Measurements from ENCODE around the gene CSTPP1.

The CSTPP1 gene

DNA sequence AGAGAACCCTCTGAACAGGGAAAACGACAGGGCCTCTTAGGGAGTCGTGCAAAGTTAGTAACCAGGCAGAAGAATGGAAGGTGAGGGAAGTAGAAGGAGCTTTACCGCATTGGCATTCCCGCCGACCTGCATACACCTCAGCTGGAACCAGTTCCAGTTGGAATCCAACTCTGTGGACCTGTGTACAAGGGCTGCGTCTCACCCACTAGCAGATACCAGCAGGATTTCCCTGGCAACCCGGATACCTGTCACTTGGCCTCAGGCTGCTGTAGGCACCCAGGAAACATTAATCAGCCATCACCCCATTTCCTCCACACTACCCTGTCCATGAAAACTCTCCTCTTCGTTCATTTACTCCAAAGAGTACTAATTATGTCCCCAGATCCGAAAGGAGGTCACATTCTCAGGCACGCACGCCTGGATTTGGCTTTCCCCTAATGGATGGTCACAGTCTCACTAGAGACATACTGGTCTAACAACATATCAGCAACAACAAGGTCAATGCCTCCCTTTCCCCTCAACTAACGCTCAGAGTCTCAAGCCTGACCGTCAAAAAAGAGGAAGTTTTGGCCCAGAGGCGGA lies 239.3 kb downstream of the CSTPP1 start:
- no peak for ATAC-seq (replicated peaks; ENCODE audit: extremely low read depth, poor library complexity, severe bottlenecking)
- Mint-ChIP-seq H3K27ac (ENCODE audit: low read depth) (peak overlapping the region; percentile 97), H3K4me3 (peak overlapping the region; percentile 98), H3K9me3 (no peaks in the 10 kb centered on the region), H3K36me3 (ENCODE audit: insufficient read depth) (peaks cover 30% of the 10 kb centered on the region), H3K4me1 (peaks cover 53% of the 10 kb centered on the region), H3K27me3 (no peaks in the 10 kb centered on the region)
- DNase-seq (ENCODE audit: low spot score in 2 of 2): no peak

- DNase-seq (ENCODE audit: low spot score in 2 of 2): peak; percentile 89 to 93
- ATAC-seq (replicated peaks; ENCODE audit: extremely low read depth, poor library complexity, severe bottlenecking): peak; percentile 94
- peaks cover 48% of the 10 kb centered on the region for H3K4me1 Mint-ChIP-seq
These were observed 240.0 kb downstream of the CSTPP1 start, which contains the start of gene ARFGAP2 for GRCh38 chr11:47176328-47177228. ARFGAP2 (minus strand) TSS chr11:47176879; CDS start chr11:47176853, 26 bp downstream.

DNA sequence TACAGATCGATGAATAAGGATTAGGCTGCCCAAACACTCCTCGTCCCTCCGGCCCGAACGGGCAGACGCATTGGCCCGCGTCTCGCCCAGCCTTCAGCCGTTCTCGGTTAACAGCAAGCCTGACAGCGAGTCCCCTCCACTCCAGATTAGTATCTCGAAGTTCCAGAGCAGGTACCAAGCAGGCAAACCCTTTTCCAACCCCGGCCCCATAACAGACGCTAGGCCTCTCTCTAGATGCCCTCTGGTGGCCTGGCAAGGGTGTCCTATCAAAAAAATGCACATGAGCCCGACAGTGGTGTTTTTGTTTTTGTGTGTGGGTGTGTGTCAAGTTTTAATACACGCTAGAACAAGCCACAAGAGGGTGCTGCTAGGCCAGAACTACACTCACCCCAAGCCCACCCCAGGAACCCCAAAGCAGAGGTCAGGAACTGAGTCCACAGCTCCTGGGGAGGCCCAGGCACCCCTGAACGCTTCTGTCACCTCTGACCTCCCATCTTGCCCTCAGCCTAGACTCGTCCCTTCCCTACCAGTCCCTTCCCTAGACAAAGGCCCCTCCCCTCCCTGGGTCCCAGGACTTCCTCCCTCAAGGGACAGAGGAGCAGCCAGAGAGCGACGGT lies 240.8 kb downstream of the CSTPP1 start:
- Mint-ChIP-seq H3K27me3 (no peaks in the 10 kb centered on the region), H3K36me3 (ENCODE audit: insufficient read depth) (peaks cover 21% of the 10 kb centered on the region), H3K27ac (ENCODE audit: low read depth) (peak overlapping the region; percentile 97), H3K4me3 (peak overlapping the region; percentile 98), H3K9me3 (no peaks in the 10 kb centered on the region), H3K4me1 (peaks cover 44% of the 10 kb centered on the region)
- peak; percentile 75 for ATAC-seq (replicated peaks; ENCODE audit: extremely low read depth, poor library complexity, severe bottlenecking)
- peak; percentile 57 to 74 for DNase-seq (ENCODE audit: low spot score in 2 of 2)

More at GRCh38 chr11:47176328-47177228, 240.0 kb downstream of the CSTPP1 start, which contains the start of gene ARFGAP2:
- H3K27me3 Mint-ChIP-seq: no peaks in the 10 kb centered on the region
- H3K36me3 Mint-ChIP-seq (ENCODE audit: insufficient read depth): peaks cover 24% of the 10 kb centered on the region
- peak within 1 kb of the TSS; percentile 98 for H3K4me3 Mint-ChIP-seq
- no peaks in the 10 kb centered on the region for H3K9me3 Mint-ChIP-seq
- H3K27ac Mint-ChIP-seq (ENCODE audit: low read depth): peak within 1 kb of the TSS; percentile 97

DNA sequence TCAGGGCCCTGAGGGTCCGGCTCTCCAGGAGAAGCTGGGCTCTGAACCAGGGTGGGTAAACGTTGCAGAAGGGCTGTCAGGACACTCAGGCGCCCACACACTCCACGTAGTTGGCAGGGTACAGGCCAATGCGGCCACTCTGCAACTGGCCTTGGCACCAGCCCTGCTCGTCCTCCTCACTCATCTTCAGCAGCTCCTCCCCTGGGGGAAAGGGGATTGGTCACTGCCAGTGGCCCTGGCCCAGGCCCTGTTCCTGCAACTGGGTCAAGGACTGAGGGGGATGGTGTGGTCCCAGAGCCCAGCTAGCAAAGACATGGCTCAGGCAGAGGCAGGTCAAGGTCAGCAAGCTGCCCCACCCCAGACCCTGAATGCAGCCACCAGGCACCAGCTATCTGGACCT lies 241.3 kb downstream of the CSTPP1 start:
- peak overlapping the region; percentile 98 for H3K4me3 Mint-ChIP-seq
- H3K9me3 Mint-ChIP-seq: no peaks in the 10 kb centered on the region
- DNase-seq (ENCODE audit: low spot score in 2 of 2) (no peak), ATAC-seq (replicated peaks; ENCODE audit: extremely low read depth, poor library complexity, severe bottlenecking) (no peak)
- peak overlapping the region; percentile 97 for H3K27ac Mint-ChIP-seq (ENCODE audit: low read depth)
- H3K36me3 Mint-ChIP-seq (ENCODE audit: insufficient read depth): peaks cover 21% of the 10 kb centered on the region
- H3K4me1 Mint-ChIP-seq: peaks cover 41% of the 10 kb centered on the region
- H3K27me3 Mint-ChIP-seq: no peaks in the 10 kb centered on the region

GRCh38 chr11:47178316-47178715 lies 241.8 kb downstream of the CSTPP1 start:
- Mint-ChIP-seq H3K4me1 (peaks cover 37% of the 10 kb centered on the region), H3K36me3 (ENCODE audit: insufficient read depth) (peaks cover 21% of the 10 kb centered on the region), H3K4me3 (no peak overlapping the region), H3K27me3 (peaks cover 3% of the 10 kb centered on the region), H3K27ac (ENCODE audit: low read depth) (peak overlapping the region; percentile 97), H3K9me3 (no peaks in the 10 kb centered on the region)
- no peak for DNase-seq (ENCODE audit: low spot score in 2 of 2)
- ATAC-seq (replicated peaks; ENCODE audit: extremely low read depth, poor library complexity, severe bottlenecking): no peak

GRCh38 chr11:47178737-47179654 lies 242.4 kb downstream of the CSTPP1 start:
- Mint-ChIP-seq H3K4me3 (no peak overlapping the region), H3K9me3 (no peaks in the 10 kb centered on the region), H3K4me1 (peaks cover 32% of the 10 kb centered on the region), H3K36me3 (ENCODE audit: insufficient read depth) (peaks cover 21% of the 10 kb centered on the region), H3K27me3 (peaks cover 10% of the 10 kb centered on the region), H3K27ac (ENCODE audit: low read depth) (no peak overlapping the region)
- ATAC-seq (replicated peaks; ENCODE audit: extremely low read depth, poor library complexity, severe bottlenecking): no peak
- no peak for DNase-seq (ENCODE audit: low spot score in 2 of 2)

DNA sequence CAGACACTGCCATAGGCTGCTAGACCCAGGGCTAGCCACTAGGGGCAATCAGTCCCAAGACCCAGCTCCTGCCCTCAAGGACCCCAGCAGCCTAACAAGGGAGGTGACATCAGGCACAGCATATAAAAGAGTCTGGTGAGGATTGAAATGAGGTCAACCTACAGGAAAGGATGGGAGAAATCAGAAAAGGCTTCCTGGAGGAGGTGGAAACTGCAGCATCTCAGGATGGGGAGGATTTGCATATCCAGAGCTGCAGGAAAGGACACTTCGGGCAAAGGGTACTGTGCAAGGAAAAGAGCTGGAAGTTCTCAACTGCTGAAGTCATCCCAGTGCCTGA lies 243.1 kb downstream of the CSTPP1 start:
- Mint-ChIP-seq H3K4me1 (peaks cover 32% of the 10 kb centered on the region), H3K4me3 (no peak overlapping the region), H3K27me3 (peaks cover 17% of the 10 kb centered on the region), H3K36me3 (ENCODE audit: insufficient read depth) (peaks cover 19% of the 10 kb centered on the region), H3K27ac (ENCODE audit: low read depth) (no peak overlapping the region), H3K9me3 (no peaks in the 10 kb centered on the region)
- DNase-seq (ENCODE audit: low spot score in 2 of 2) (no peak), ATAC-seq (replicated peaks; ENCODE audit: extremely low read depth, poor library complexity, severe bottlenecking) (no peak)

GRCh38 chr11:47180006-47180787 lies 243.6 kb downstream of the CSTPP1 start:
- ATAC-seq (replicated peaks; ENCODE audit: extremely low read depth, poor library complexity, severe bottlenecking) (no peak), DNase-seq (ENCODE audit: low spot score in 2 of 2) (no peak)
- H3K36me3 Mint-ChIP-seq (ENCODE audit: insufficient read depth): peaks cover 18% of the 10 kb centered on the region
- H3K4me1 Mint-ChIP-seq: peaks cover 32% of the 10 kb centered on the region
- H3K4me3 Mint-ChIP-seq: no peak overlapping the region
- no peak overlapping the region for H3K27ac Mint-ChIP-seq (ENCODE audit: low read depth)
- H3K9me3 Mint-ChIP-seq: no peaks in the 10 kb centered on the region
- H3K27me3 Mint-ChIP-seq: peaks cover 17% of the 10 kb centered on the region

GRCh38 chr11:47181271-47181670 lies 244.7 kb downstream of the CSTPP1 start:
- peaks cover 22% of the 10 kb centered on the region for H3K4me1 Mint-ChIP-seq
- H3K9me3 Mint-ChIP-seq: no peaks in the 10 kb centered on the region
- no peak for DNase-seq (ENCODE audit: low spot score in 2 of 2)
- peaks cover 18% of the 10 kb centered on the region for H3K36me3 Mint-ChIP-seq (ENCODE audit: insufficient read depth)
- H3K4me3 Mint-ChIP-seq: no peak overlapping the region
- no peak for ATAC-seq (replicated peaks; ENCODE audit: extremely low read depth, poor library complexity, severe bottlenecking)
- H3K27ac Mint-ChIP-seq (ENCODE audit: low read depth): no peak overlapping the region
- H3K27me3 Mint-ChIP-seq: peaks cover 17% of the 10 kb centered on the region

- H3K27me3 Mint-ChIP-seq: peaks cover 17% of the 10 kb centered on the region
These were observed 245.8 kb downstream of the CSTPP1 start for GRCh38 chr11:47182380-47182779.

DNA sequence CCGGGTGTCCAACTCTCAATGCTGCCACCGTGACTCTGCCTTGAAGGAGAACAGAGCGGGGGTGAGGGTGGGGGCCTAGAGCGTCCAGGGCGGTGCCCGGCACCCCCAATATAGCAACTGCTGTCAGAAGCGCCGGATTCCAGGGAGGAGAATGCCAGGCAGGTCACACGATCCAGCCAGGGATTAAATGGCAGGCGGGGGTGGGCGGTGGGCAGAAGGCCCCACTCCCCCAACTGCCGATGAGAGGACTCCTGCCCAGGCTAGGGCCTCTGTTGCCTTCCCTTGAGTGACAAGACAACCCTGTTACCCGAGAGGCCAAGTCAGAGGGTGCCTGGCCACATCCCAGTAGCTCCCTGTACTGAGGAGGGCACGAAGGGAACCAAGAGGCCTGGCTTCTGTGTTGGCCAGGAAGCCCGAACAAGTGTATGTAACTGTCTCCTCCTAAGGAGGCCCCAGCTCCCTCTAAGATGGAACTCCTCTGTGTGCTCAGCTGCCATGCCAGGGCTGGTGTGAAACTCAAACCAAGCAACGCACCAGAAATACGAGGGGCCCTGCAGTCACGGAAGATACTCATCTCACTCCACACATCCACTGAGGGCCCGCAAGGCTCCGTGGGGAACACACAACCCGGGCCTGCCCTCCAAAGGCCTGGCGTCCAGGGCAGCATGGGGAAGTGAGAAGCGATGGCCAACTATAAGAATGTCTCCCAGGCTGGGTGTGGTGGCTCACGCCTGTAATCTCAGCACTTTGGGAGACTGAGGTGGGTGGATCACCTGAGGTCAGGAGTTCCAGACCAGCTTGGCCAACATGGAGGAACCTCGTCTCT lies 246.7 kb downstream of the CSTPP1 start:
- Mint-ChIP-seq H3K9me3 (no peaks in the 10 kb centered on the region), H3K36me3 (ENCODE audit: insufficient read depth) (peaks cover 4% of the 10 kb centered on the region), H3K4me3 (no peak overlapping the region), H3K27ac (ENCODE audit: low read depth) (no peak overlapping the region), H3K4me1 (peaks cover 6% of the 10 kb centered on the region), H3K27me3 (peaks cover 17% of the 10 kb centered on the region)
- DNase-seq (ENCODE audit: low spot score in 2 of 2): no peak
- ATAC-seq (replicated peaks; ENCODE audit: extremely low read depth, poor library complexity, severe bottlenecking): no peak

More at GRCh38 chr11:47182380-47182779, 245.8 kb downstream of the CSTPP1 start:
- ATAC-seq (replicated peaks; ENCODE audit: extremely low read depth, poor library complexity, severe bottlenecking) (no peak), DNase-seq (ENCODE audit: low spot score in 2 of 2) (no peak)
- peaks cover 13% of the 10 kb centered on the region for H3K4me1 Mint-ChIP-seq
- H3K4me3 Mint-ChIP-seq: no peak overlapping the region
- H3K27ac Mint-ChIP-seq (ENCODE audit: low read depth): no peak overlapping the region
- H3K9me3 Mint-ChIP-seq: no peaks in the 10 kb centered on the region
- peaks cover 8% of the 10 kb centered on the region for H3K36me3 Mint-ChIP-seq (ENCODE audit: insufficient read depth)

Measured in central memory CD8-positive, alpha-beta T cell (primary cell).